Keratinocyte (primary cell): ENCODE measurements around the gene DIAPH3. TPM values are rescaled to one million over a fixed set of nuclear protein-coding genes. Genes with fewer than 3 reads are reported as not detected.

Experiments
- DNase-seq: peaks from one replicate; pipeline ENCODE4 v3.0.0-alpha.2; 2011; ENCODE audit warnings: low read depth, missing footprints, low spot score
- FAIRE-seq: peaks from 2 replicates; lab custom pipeline; 2011; peaks lifted over from hg19 to GRCh38; lab: Jason Lieb, UNC
- H2AFZ ChIP-seq: 2 replicates; pipeline ENCODE4 v1.6.0; 2012; ENCODE audit warnings: low read length, control low read depth, inconsistent platforms; ENCODE audit not compliant: control insufficient read depth
- H3K27ac ChIP-seq: 2 replicates; pipeline ENCODE4 v1.5.1; 2011; ENCODE audit warnings: low read length; ENCODE audit not compliant: control insufficient read depth, insufficient read depth
- H3K27me3 ChIP-seq: 3 replicates; pipeline ENCODE4 v1.6.0; 2011; ENCODE audit warnings: low read length; ENCODE audit not compliant: control insufficient read depth, insufficient read depth; ENCODE audit errors: extremely low read depth
- H3K36me3 ChIP-seq, 2 experiments: 2 replicates in 1 of 2; 3 replicates in 1 of 2; pipeline ENCODE4 v1.5.1; 2011; ENCODE audit warnings: low read length in 2 of 2, mild to moderate bottlenecking in 1 of 2; ENCODE audit not compliant: control insufficient read depth in 2 of 2, insufficient read depth in 2 of 2; ENCODE audit errors: extremely low read depth in 1 of 2
- H3K4me1 ChIP-seq: 3 replicates; pipeline ENCODE4 v1.5.1; 2011; ENCODE audit warnings: low read length; ENCODE audit not compliant: control insufficient read depth, insufficient read depth; ENCODE audit errors: extremely low read depth
- H3K4me2 ChIP-seq: 3 replicates; pipeline ENCODE4 v1.6.0; 2011; ENCODE audit warnings: low read depth, low read length; ENCODE audit not compliant: control insufficient read depth, insufficient read depth; ENCODE audit errors: extremely low read depth
- H3K4me3 ChIP-seq, 3 experiments: fragments of 200-600 bp in 1 of 3; sonication (generic) in 1 of 3; 2 replicates in 2 of 3; 3 replicates in 1 of 3; pipeline ENCODE4 v1.5.1; 2011 to 2016; ENCODE audit warnings: low read length in 3 of 3, mild to moderate bottlenecking in 3 of 3, control low read depth in 2 of 3, inconsistent platforms in 1 of 3, low read depth in 1 of 3, mixed read lengths in 1 of 3, mixed run types in 1 of 3, moderate library complexity in 1 of 3; ENCODE audit not compliant: control insufficient read depth in 2 of 3, insufficient read depth in 2 of 3; ENCODE audit errors: extremely low read depth in 1 of 3
- H3K79me2 ChIP-seq: 2 replicates; pipeline ENCODE4 v1.6.0; 2012; ENCODE audit warnings: low read length; ENCODE audit not compliant: control insufficient read depth, insufficient read depth
- H3K9ac ChIP-seq: 3 replicates; pipeline ENCODE4 v1.6.0; 2011; ENCODE audit warnings: low read length; ENCODE audit not compliant: control insufficient read depth, insufficient read depth; ENCODE audit errors: extremely low read depth
- H3K9me1 ChIP-seq: 3 replicates; pipeline ENCODE4 v1.6.0; 2011; ENCODE audit warnings: low read length; ENCODE audit not compliant: control insufficient read depth, insufficient read depth; ENCODE audit errors: extremely low read depth
- H3K9me3 ChIP-seq: 2 replicates; pipeline ENCODE4 v1.5.1; 2012; ENCODE audit warnings: low read depth, low read length; ENCODE audit not compliant: control insufficient read depth
- H4K20me1 ChIP-seq: 3 replicates; pipeline ENCODE4 v1.6.0; 2011; ENCODE audit warnings: low read length; ENCODE audit not compliant: control insufficient read depth, insufficient read depth; ENCODE audit errors: extremely low read depth
- CTCF ChIP-seq, 3 experiments: IDR thresholded peaks in 1 of 3; conservative IDR thresholded peaks in 1 of 3; optimal IDR thresholded peaks in 1 of 3; 2 replicates in 2 of 3; 3 replicates in 1 of 3; pipeline versions ENCODE3 to v1.5.1; 2011; ENCODE audit warnings: low read length in 3 of 3, mild to moderate bottlenecking in 3 of 3, moderate library complexity in 2 of 3, control low read depth in 1 of 3, inconsistent platforms in 1 of 3; ENCODE audit not compliant: insufficient read depth in 2 of 3; ENCODE audit errors: extremely low read depth in 1 of 3
- EZH2 ChIP-seq: IDR thresholded peaks from one replicate; pipeline ENCODE4 v1.6.1; 2012; ENCODE audit warnings: inconsistent platforms, mild to moderate bottlenecking, low read length, moderate library complexity
- dilution Hi-C: fragments of 300-500 bp; cut with MboI; formaldehyde crosslinking; loops from one replicate; pipeline ENCODE4 v1.7.0; 2020; ENCODE audit warnings: low sequenced_read_pairs; ENCODE audit not compliant: extremely low pct_ligation_motif_present
- polyA plus RNA-seq, 5 experiments: library from polyadenylated mRNA; depleted of rRNA in 3 of 5; stranded (reverse) in 3 of 5; stranded (forward) in 1 of 5; unstranded in 1 of 5; fragments of >200 nt; gene quantifications; 1 replicate in 1 of 5; 2 replicates in 3 of 5; 3 replicates in 1 of 5; pipeline versions ENCODE4 v1.2.1 to v1.2.3, GENCODE V29; 2011 to 2012; ENCODE audit warnings: missing spikeins in 2 of 5, low read depth in 1 of 5, low replicate concordance in 1 of 5

DIAPH3 gene
- polyA plus RNA-seq, 1 donor (not counting 4 experiments of a cell fraction or from before 2014, with no cell fraction given): 9.0 TPM

- no peak for FAIRE-seq
Observed at GRCh38 chr13:60152904-60153303, 10.8 kb downstream of the DIAPH3 start.

GRCh38 chr13:60152114-60152513, 11.6 kb downstream of the DIAPH3 start:
- no peak overlapping the region for H2AFZ ChIP-seq
- no peaks in the 10 kb centered on the region for H3K36me3 ChIP-seq
- H3K79me2 ChIP-seq: peaks cover 85% of the 10 kb centered on the region
- H3K4me1 ChIP-seq: no peaks in the 10 kb centered on the region
- TF ChIP-seq CTCF (optimal IDR thresholded peaks at IDR 0.05 in 1 of 3, IDR thresholded peaks at IDR 0.05 in 1 of 3, conservative IDR thresholded peaks at IDR 0.05 in 1 of 3; ENCODE audit: extremely low read depth in 1 of 3, insufficient read depth in 2 of 3, low read length in 3 of 3): no peak
- dilution Hi-C loops: no loop called here
- no peak overlapping the region for H3K27ac ChIP-seq
- no peaks in the 10 kb centered on the region for H3K27me3 ChIP-seq
- FAIRE-seq (peak; percentile 44), DNase-seq (no peak)
- no peaks in the 10 kb centered on the region for H4K20me1 ChIP-seq
- no peak overlapping the region for H3K9ac ChIP-seq
- H3K4me2 ChIP-seq: no peak overlapping the region
- no peak overlapping the region for H3K4me3 ChIP-seq
- no peaks in the 10 kb centered on the region for H3K9me3 ChIP-seq
- no peaks in the 10 kb centered on the region for H3K9me1 ChIP-seq

More at GRCh38 chr13:60152904-60153303, 10.8 kb downstream of the DIAPH3 start:
- Histone ChIP-seq H3K27ac (no peak overlapping the region), H4K20me1 (no peaks in the 10 kb centered on the region), H3K27me3 (no peaks in the 10 kb centered on the region), H3K4me2 (no peak overlapping the region), H3K79me2 (peaks cover 86% of the 10 kb centered on the region), H3K9me3 (no peaks in the 10 kb centered on the region), H3K9ac (no peak overlapping the region), H3K9me1 (no peaks in the 10 kb centered on the region), H3K36me3 (no peaks in the 10 kb centered on the region), H2AFZ (no peak overlapping the region), H3K4me3 (no peak overlapping the region), H3K4me1 (no peaks in the 10 kb centered on the region)
- DNase-seq: no peak
- TF ChIP-seq EZH2 (no peak), CTCF (optimal IDR thresholded peaks at IDR 0.05 in 1 of 3, IDR thresholded peaks at IDR 0.05 in 1 of 3, conservative IDR thresholded peaks at IDR 0.05 in 1 of 3; ENCODE audit: extremely low read depth in 1 of 3, insufficient read depth in 2 of 3, low read length in 3 of 3) (no peak)
- dilution Hi-C loops: no loop called here
